ENCODE measurements around the gene SLC16A6.

GRCh38 chr17:68292689-68293040, 1.7 kb upstream of the SLC16A6 start:
- TF ChIP-seq CTCF (IDR thresholded peaks at IDR 0.05; ENCODE audit: poor library complexity, severe bottlenecking) (peak; percentile 22), TAF1 (IDR thresholded peaks at IDR 0.05; ENCODE audit: low read depth) (no peak), EZH2 (IDR thresholded peaks at IDR 0.05; ENCODE audit: borderline replicate concordance, insufficient read depth, low read length, poor library complexity, severe bottlenecking) (no peak), REST (IDR thresholded peaks at IDR 0.05; ENCODE audit: borderline replicate concordance) (no peak)

Measured in neural cell (in vitro differentiated cells).